Heart right ventricle (tissue), 16 donors: ENCODE data around the gene HTR2B. TPM values are rescaled to one million over a fixed set of nuclear protein-coding genes. Genes with fewer than 3 reads are reported as not detected.
A peak's percentile ranks its signal among the peaks of the same experiment; 100 is the strongest.

Source experiments
- ATAC-seq, 8 donors: fragments of 200-7000 bp; cut with Tn5 transposase; one replicate each; pipeline ENCODE4 v1.9.1; 2020; ENCODE audit warnings: mild to moderate bottlenecking in 8 of 8, moderate library complexity in 8 of 8, moderate number of reproducible peaks in 1 of 8
- DNase-seq, 2 donors: peaks; one replicate each; pipeline ENCODE4 v3.0.0-alpha.2; 2020
- H3K27ac ChIP-seq, 10 donors: fragments of 200-600 bp; sonication (generic) in 2 of 10; one replicate each; pipeline versions ENCODE4 v1.5.0 to v1.8.0; 2020 to 2022; ENCODE audit warnings: mild to moderate bottlenecking in 3 of 10
- H3K27me3 ChIP-seq, 7 donors: fragments of 200-600 bp; one replicate each; pipeline ENCODE4 v1.8.0; 2021 to 2022; ENCODE audit warnings: mild to moderate bottlenecking in 2 of 7
- H3K36me3 ChIP-seq, 9 donors: fragments of 200-600 bp; sonication (generic) in 1 of 9; one replicate each; pipeline versions ENCODE4 v1.5.0 to v1.8.0; 2020 to 2022; ENCODE audit warnings: mild to moderate bottlenecking in 2 of 9
- H3K4me1 ChIP-seq, 9 donors: fragments of 200-600 bp; sonication (generic) in 1 of 9; one replicate each; pipeline versions ENCODE4 v1.5.0 to v1.8.0; 2020 to 2022; ENCODE audit warnings: mild to moderate bottlenecking in 4 of 9
- H3K4me3 ChIP-seq, 10 donors: fragments of 200-600 bp; sonication (generic) in 2 of 10; one replicate each; pipeline versions ENCODE4 v1.5.0 to v1.8.0; 2020 to 2022; ENCODE audit warnings: mild to moderate bottlenecking in 7 of 10, moderate library complexity in 2 of 10
- H3K9me3 ChIP-seq, 11 donors: fragments of 200-600 bp in 10 of 11; sonication (generic) in 2 of 11; one replicate each; pipeline versions ENCODE4 v1.5.0 to v1.8.0; 2013 to 2022; ENCODE audit warnings: mild to moderate bottlenecking in 2 of 11, control low read depth in 1 of 11, moderate library complexity in 1 of 11
- CTCF ChIP-seq, 9 donors: fragments of 200-600 bp; sonication (generic) in 2 of 9; IDR thresholded peaks; one replicate each; pipeline versions ENCODE4 v1.5.0 to v1.8.0; 2021 to 2022; ENCODE audit warnings: antibody characterized with exemption in 9 of 9, mild to moderate bottlenecking in 5 of 9, moderate library complexity in 1 of 9
- WGBS, 2 donors: extraction: QIAGEN DNeasy Blood & Tissue Kit; methylation state at CpG; one replicate each; pipeline ENCODE4 v1.1.7; 2013; ENCODE audit warnings: inconsistent platforms in 1 of 2; 5-methylcytosine and 5-hydroxymethylcytosine counted together
- intact Hi-C, 10 donors: fragments of 100-400 bp; cut with DNase I; formaldehyde crosslinking; loops; one replicate each; pipeline versions ENCODE4 v1.11.1 to v1.14.2; 2022
- polyA plus RNA-seq, 2 donors: library from polyadenylated mRNA; stranded (reverse); fragments of 200-250 nt; gene quantifications; one replicate each; pipeline ENCODE4 v1.2.3, GENCODE V29; 2013
- total RNA-seq, 10 donors: library from RNA; stranded (reverse); fragmentation: NEBNext Ultra II Directional in 3 of 10; extraction: Animal tissue kit (Norgen Biotek cat#: 25700) in 3 of 10; gene quantifications; one replicate each; pipeline versions ENCODE4 v1.2.1 to v1.2.4, GENCODE V29; 2021 to 2023
- donor health status: Arrhythmogenic right ventricular cardiomyopathy.
- donor health status: ischemic (EF 13 %, LVEDD 7.1; RV severe dilation, severe dysfunction).
- donor health status: healthy with polysubstance abuse.
- donor health status: DM: no; HTN: yes; CAD: no.
- donor health status: DM: no; HTN: no; CAD: no.
- donor health status: ischemic (EF 25% LVEDD 6.9; RV normal size, moderate dysfunction).
- donor health status: ischemic (EF 25% LVEDD 5.7; RV mildly dilated, moderate dysfunction).
- donor health status: healthy.
- donor health status: DM: yes; HTN: yes; CAD: no.
- donor health status: Ischemic cardiomyopathy.
- donor health status: ischemic (EF 35%, LVEDD 5.7; RV mildly dilated, moderate dysfunction).
- donor health status: nonischemic (EF 11% LVEDD 7.7; RV severe dilation, severe dysfunction).
- donor health status: DM: yes; HTN: yes; CAD: no.
- donor health status: PGD.
- donor health status: ischemic (EF 29% LVEDD 5.4; RV normal size, mild dysfunction).
- donor health status: nonischemic (EF 23%, LVEDD 6.1; RV moderate dilation, normal function).

The HTR2B gene
- total and polyA plus RNA-seq, 12 donors, result 0.10 to 2.7 (median 0.71) TPM; not detected in 1

GRCh38 chr2:231062776-231063175, 62.1 kb downstream of the HTR2B start:
- H3K4me3 ChIP-seq, result no peak overlapping the region
- peaks cover 0 to 72% (median 32%) of the 10 kb centered on the region in 9 donors for H3K36me3 ChIP-seq
- H3K27me3 ChIP-seq, result no peaks in the 10 kb centered on the region
- ATAC-seq, result no peak
- peaks cover 13 to 35% (median 24%) of the 10 kb centered on the region in 9 donors for H3K4me1 ChIP-seq
- intact Hi-C loops, result no loop called here
- no peaks in the 10 kb centered on the region for H3K9me3 ChIP-seq
- DNase-seq, result no peak
- TF ChIP-seq CTCF (IDR thresholded peaks at IDR 0.05), result no peak
- no peak overlapping the region for H3K27ac ChIP-seq
- 80 to 83% methylated on average over 3 of the region's 3 CpGs for WGBS, 2 donors

- 85 to 87% methylated on average over 2 of the region's 2 CpGs for WGBS, 2 donors
- intact Hi-C loops, result loop anchor here in 3 of 10 donors (10.0 kb wide), 1 partner anchor 235 kb away; no protein-coding TSS in a partner anchor
- Histone ChIP-seq H3K9me3 (no peaks in the 10 kb centered on the region), H3K36me3 (peaks cover 0 to 41% (median 17%) of the 10 kb centered on the region in 9 donors), H3K27me3 (no peaks in the 10 kb centered on the region), H3K4me3 (no peak overlapping the region), H3K27ac (no peak overlapping the region), H3K4me1 (peaks cover 16 to 38% (median 30%) of the 10 kb centered on the region in 9 donors)
- no peak for ATAC-seq
- no peak for TF ChIP-seq CTCF (IDR thresholded peaks at IDR 0.05)
- DNase-seq, result no peak
Observed at GRCh38 chr2:231059756-231060155, 65.1 kb downstream of the HTR2B start.

GRCh38 chr2:231058761-231059550, 65.9 kb downstream of the HTR2B start:
- no peaks in the 10 kb centered on the region for H3K9me3 ChIP-seq
- peak overlapping the region in 3 of 10 donors; percentile 3 to 96 (median 5) for H3K4me3 ChIP-seq
- 75 to 85% methylated on average over 4 of the region's 4 CpGs for WGBS, 2 donors
- DNase-seq (no peak), ATAC-seq (no peak)
- peaks cover 16 to 38% (median 30%) of the 10 kb centered on the region in 9 donors for H3K4me1 ChIP-seq
- no peak for TF ChIP-seq CTCF (IDR thresholded peaks at IDR 0.05)
- peaks cover 0 to 33% (median 17%) of the 10 kb centered on the region in 9 donors for H3K36me3 ChIP-seq
- no peak overlapping the region for H3K27ac ChIP-seq
- intact Hi-C loops, result loop anchor here in 3 of 10 donors (10.0 kb wide), 1 partner anchor 234 kb away; no protein-coding TSS in a partner anchor
- no peaks in the 10 kb centered on the region for H3K27me3 ChIP-seq

Other genes starting within 250 kb of the HTR2B start
- gene GPR55, start 199.8 kb downstream of the HTR2B start, total RNA-seq, result under 1 TPM in 1 of 10 donors, not detected in 9; 0.42 TPM
- under 1 TPM in 1 of 2 donors, not detected in 1; 0.01 TPM for gene GPR55, start 199.8 kb downstream of the HTR2B start, polyA plus RNA-seq
- gene SPATA3, start 128.9 kb downstream of the HTR2B start, total RNA-seq, result not detected
- not detected for gene SPATA3, start 128.9 kb downstream of the HTR2B start, polyA plus RNA-seq
- under 1 TPM in 3 of 10 donors, not detected in 7; 0.06 to 0.09 (median 0.07) TPM for gene C2orf72, start 87.5 kb downstream of the HTR2B start, total RNA-seq
- not detected for gene C2orf72, start 87.5 kb downstream of the HTR2B start, polyA plus RNA-seq
- 100 to 1,000 TPM in 4 of 10 donors, 10 to 100 TPM in 6; 88.4 to 113 (median 95.1) TPM for gene PSMD1, start 68.2 kb downstream of the HTR2B start, total RNA-seq
- 10 to 100 TPM; 39.8 to 50.7 TPM for gene PSMD1, start 68.2 kb downstream of the HTR2B start, polyA plus RNA-seq
- 1 to 10 TPM; 1.6 to 6.8 (median 2.4) TPM for gene ARMC9, start 73.6 kb upstream of the HTR2B start, total RNA-seq
- 1 to 10 TPM; 1.7 to 2.0 TPM for gene ARMC9, start 73.6 kb upstream of the HTR2B start, polyA plus RNA-seq